SH-SY5Y (cell line): ENCODE data around the gene CACNA1H.

ENCODE experiments used
- GATA2 ChIP-seq: IDR thresholded peaks from 2 replicates; pipeline ENCODE4 v1.6.1; 2011; ENCODE audit warnings: mild to moderate bottlenecking, low read depth, low read length
- GATA3 ChIP-seq: IDR thresholded peaks from 2 replicates; pipeline ENCODE4 v1.6.1; 2011; ENCODE audit warnings: low read depth, mild to moderate bottlenecking, low read length, moderate library complexity

DNA sequence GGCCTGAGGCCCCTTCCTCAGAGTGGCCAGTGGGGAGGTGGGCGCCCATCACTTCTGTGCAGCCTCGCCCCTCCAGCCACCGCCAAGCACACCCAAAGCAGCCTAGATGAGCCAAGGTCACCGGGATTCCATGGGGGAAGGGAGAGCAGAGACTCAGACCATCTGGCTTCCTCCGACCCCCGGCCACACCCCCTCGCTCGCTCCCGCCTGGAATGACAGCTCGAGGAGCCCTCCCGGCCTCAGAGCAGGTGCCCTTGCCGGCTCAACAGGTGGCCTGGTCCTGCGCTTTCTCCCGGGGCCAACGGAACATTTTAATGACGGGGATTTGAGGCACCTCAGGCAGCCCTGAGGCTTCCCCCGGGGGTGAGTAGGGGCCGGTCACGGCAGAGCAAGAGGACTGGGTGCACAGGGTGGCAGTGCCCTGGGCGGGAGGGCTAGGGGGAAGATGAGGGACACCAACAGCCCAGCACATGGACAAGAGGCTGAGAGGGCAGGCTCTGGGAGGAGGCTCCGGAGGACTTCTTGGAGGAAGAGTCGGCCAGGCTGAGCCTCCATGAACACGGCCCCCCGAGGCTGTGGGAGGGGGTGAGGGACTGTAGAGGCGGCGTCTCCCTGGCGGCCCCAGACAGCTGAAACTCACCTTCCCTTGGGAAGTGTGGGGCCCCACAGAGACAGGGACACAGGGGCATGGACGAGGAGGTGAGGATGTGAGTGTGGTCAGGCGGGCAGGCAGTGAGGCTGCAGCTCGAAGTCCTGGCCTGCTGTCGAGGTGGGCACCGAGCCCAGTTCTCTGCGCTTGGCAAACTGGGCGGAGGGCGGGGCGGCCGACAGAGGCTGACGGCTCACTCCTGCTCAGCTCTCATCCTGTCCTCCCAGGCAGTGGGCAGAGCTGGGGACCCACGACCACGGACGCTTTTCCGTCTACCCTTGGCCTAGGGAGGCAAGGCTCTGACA is 44.3 kb upstream of the CACNA1H start:
- TF ChIP-seq GATA2 (no peak), GATA3 (no peak)
